ENCODE data around the gene LY6G6F.

Gene LY6G6F

DNA sequence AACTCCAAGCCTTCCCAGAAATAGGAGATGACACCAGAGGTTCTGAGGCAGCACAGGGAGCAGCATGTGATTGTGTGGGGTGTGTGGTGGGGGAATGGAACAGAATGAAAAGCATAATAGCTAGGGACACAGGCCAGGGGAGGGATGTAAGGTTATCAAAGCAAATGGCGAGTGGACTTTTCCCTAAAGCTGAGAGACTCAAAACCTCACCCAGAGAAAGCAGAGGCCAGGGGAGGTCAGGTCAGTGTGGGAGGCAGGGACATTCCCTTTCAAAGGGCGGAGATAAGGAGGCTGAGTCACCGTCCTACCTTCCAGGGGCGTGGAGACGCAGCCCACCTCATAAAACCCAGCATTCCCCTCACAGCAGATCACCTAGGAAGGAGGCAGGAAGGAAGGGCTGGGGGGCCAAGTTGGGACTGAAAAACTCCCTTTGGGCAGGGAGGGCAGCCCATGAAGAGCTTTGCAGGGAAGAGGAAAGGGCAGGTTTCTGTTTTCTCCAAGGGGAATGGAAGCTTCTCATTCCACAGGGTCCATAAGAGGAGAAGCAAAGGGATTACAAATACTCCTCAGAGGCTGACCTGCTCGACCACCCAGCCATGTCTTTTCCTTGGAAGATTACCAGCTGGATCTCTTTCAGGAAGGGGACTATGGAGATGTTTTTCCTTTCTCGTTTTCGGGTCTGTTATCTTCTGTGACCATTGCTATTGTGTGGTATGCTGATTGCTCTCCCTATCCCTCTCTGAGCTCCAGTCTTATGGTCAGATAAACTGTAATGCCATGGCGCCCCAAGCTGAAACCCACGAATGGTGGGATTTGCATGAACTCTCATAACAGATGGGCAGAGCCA lies 16.2 kb upstream of the LY6G6F start:
- Mint-ChIP-seq H3K4me1 (ENCODE audit: low read depth) (no peaks in the 10 kb centered on the region), H3K36me3 (no peaks in the 10 kb centered on the region), H3K27ac (peak overlapping the region; percentile 41), H3K27me3 (no peaks in the 10 kb centered on the region), H3K4me3 (no peak overlapping the region), H3K9me3 (ENCODE audit: low read depth) (no peaks in the 10 kb centered on the region)

DNA sequence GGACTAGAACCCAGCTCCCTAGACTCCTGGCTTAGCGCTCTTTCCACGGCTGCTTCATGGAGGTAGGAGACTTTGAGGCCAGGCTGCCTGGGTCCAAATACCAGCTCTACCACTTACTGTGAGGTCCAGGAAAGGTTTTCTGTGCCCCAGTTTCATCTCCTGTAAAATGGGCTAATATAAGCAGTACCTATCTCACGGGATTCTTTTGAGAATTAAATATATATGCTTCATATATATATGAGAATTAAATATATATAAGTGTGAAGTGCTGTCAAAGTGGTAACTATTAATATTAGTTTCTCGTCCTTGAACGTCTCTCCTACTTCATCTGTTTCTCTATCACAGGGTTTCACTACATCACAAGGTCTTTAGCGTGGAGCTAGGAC lies 15.6 kb upstream of the LY6G6F start:
- Mint-ChIP-seq H3K36me3 (no peaks in the 10 kb centered on the region), H3K27me3 (no peaks in the 10 kb centered on the region), H3K9me3 (ENCODE audit: low read depth) (no peaks in the 10 kb centered on the region), H3K27ac (no peak overlapping the region), H3K4me1 (ENCODE audit: low read depth) (no peaks in the 10 kb centered on the region), H3K4me3 (no peak overlapping the region)

GRCh38 chr6:31691564-31692108 lies 15.0 kb upstream of the LY6G6F start:
- no peak overlapping the region for H3K27ac Mint-ChIP-seq
- no peaks in the 10 kb centered on the region for H3K4me1 Mint-ChIP-seq (ENCODE audit: low read depth)
- H3K27me3 Mint-ChIP-seq = no peaks in the 10 kb centered on the region
- no peaks in the 10 kb centered on the region for H3K36me3 Mint-ChIP-seq
- no peak overlapping the region for H3K4me3 Mint-ChIP-seq
- H3K9me3 Mint-ChIP-seq (ENCODE audit: low read depth) = no peaks in the 10 kb centered on the region

DNA sequence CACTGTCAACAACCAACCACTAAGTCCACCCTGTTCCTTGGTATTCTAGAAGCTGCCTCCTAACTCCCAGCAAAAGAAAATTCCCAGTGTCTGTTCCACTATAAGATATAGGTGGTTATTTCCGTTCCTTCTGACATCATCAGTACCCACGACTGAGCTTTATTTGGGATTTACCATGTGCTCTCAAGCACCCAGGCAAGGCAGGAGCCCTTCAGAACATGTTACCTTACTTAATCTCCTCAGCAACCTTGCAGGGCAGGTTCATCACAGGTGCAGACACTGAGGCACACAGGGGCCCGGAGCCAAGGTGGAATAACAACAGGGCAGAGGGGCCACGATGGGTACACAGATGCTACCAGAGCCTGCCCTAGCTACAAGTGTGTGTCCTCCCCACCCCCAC lies 14.3 kb upstream of the LY6G6F start:
- H3K36me3 Mint-ChIP-seq = no peaks in the 10 kb centered on the region
- H3K9me3 Mint-ChIP-seq (ENCODE audit: low read depth) = no peaks in the 10 kb centered on the region
- peaks cover 2% of the 10 kb centered on the region for H3K4me1 Mint-ChIP-seq (ENCODE audit: low read depth)
- no peak overlapping the region for H3K4me3 Mint-ChIP-seq
- H3K27ac Mint-ChIP-seq = no peak overlapping the region
- H3K27me3 Mint-ChIP-seq = no peaks in the 10 kb centered on the region

GRCh38 chr6:31692886-31693285 lies 13.8 kb upstream of the LY6G6F start:
- Mint-ChIP-seq H3K36me3 (no peaks in the 10 kb centered on the region), H3K4me1 (ENCODE audit: low read depth) (peaks cover 7% of the 10 kb centered on the region), H3K4me3 (no peak overlapping the region), H3K27me3 (no peaks in the 10 kb centered on the region), H3K27ac (no peak overlapping the region), H3K9me3 (ENCODE audit: low read depth) (no peaks in the 10 kb centered on the region)

DNA sequence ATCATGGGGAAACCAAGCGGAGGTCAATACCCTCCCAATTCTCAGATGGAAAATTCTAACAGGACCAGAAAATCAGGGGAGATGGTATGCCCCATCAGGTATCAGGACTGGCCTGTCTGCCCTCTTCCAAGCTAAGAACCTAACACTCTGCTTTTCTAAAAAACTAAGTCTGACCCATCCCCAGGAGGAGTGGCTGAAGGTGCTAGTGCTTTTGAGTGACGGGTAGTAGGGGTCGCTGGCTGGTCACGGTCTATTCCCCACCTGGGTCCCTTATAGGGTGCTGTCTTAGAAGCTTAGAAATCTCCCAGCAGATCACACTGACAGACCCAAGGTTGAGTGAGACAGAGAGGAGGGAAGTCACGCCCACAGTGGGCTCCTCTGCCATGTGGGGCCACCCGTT lies 13.1 kb upstream of the LY6G6F start:
- Mint-ChIP-seq H3K9me3 (ENCODE audit: low read depth) (no peaks in the 10 kb centered on the region), H3K4me3 (no peak overlapping the region), H3K4me1 (ENCODE audit: low read depth) (peaks cover 10% of the 10 kb centered on the region), H3K36me3 (peaks cover 2% of the 10 kb centered on the region), H3K27me3 (no peaks in the 10 kb centered on the region), H3K27ac (no peak overlapping the region)

- H3K27ac Mint-ChIP-seq = peak overlapping the region; percentile 17
- H3K4me3 Mint-ChIP-seq = no peak overlapping the region
- H3K27me3 Mint-ChIP-seq = no peaks in the 10 kb centered on the region
- H3K4me1 Mint-ChIP-seq (ENCODE audit: low read depth) = peaks cover 33% of the 10 kb centered on the region
- peaks cover 2% of the 10 kb centered on the region for H3K36me3 Mint-ChIP-seq
- no peaks in the 10 kb centered on the region for H3K9me3 Mint-ChIP-seq (ENCODE audit: low read depth)
These were observed 9.1 kb upstream of the LY6G6F start for GRCh38 chr6:31697555-31697954.

DNA sequence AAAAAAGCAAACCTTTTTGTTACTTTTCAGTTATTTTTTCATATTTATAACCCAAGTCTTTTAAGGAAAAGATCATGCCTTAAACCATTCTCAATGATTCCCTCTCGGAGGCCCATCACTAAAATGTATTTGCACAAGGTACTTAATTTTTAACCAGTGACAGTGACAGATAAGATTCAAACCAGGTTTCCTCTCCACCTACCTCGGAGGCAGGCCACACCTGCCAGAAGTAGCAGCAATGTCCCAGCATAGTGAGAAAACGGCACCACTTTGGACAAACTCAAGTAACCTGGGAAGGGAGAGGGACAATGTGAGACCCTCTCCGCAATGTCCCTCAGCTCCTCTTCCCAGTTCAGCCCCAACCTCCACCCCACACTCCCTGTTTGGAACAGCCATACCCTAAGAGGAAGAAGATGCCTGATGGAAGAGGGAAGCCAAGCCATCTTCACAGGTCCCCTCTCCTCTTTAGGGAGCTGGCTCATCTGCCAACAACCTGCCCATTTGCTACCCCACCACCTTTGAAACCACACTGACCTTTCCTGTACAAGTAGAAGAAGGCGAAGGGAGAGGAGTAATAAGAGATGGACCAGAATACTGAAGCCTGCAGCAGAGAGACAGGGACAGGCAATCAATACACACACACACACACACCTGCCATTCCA lies 5.8 kb upstream of the LY6G6F start:
- H3K4me1 Mint-ChIP-seq (ENCODE audit: low read depth) = peaks cover 38% of the 10 kb centered on the region
- H3K36me3 Mint-ChIP-seq = peaks cover 4% of the 10 kb centered on the region
- peak overlapping the region; percentile 100 for H3K4me3 Mint-ChIP-seq
- H3K27ac Mint-ChIP-seq = peak overlapping the region; percentile 46
- no peaks in the 10 kb centered on the region for H3K9me3 Mint-ChIP-seq (ENCODE audit: low read depth)
- H3K27me3 Mint-ChIP-seq = no peaks in the 10 kb centered on the region

DNA sequence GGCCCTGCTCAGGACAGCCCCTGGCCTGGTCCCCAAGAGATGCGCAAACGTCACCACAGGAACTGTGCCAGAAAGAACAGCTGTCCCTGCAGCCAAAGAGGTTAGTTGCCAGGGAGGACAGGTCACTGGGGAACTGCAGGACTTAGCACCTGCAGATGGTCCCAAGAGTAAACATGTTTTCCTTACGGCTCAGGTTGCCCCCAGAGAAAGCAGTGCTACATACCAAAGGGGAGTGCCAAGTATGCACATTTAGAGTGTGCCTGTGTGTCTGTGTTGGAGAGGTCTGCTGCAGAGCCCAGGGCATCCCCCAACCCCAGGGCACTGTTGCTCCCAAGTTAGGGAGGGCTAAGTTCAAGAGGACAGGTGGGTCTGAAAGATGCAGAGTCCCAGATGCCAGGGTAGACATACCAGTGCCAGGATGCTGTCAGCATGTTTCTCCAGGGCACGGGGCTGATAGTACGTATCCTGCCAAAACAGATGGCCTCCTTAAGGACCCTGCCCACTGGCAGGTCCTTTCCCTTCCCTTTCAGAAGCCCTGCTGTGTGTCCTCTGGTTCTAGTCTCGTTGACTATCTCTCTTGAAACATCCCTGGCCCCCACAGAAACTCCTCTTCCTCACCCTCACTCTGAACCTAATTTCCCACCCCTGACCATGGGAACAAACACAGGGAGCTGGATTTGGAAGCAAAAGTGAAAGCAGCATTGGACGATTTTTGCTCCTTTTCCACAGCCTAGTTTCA lies 4.8 kb upstream of the LY6G6F start:
- peak overlapping the region; percentile 98 for H3K27ac Mint-ChIP-seq
- H3K9me3 Mint-ChIP-seq (ENCODE audit: low read depth) = no peaks in the 10 kb centered on the region
- H3K4me3 Mint-ChIP-seq = peak overlapping the region; percentile 100
- peaks cover 38% of the 10 kb centered on the region for H3K4me1 Mint-ChIP-seq (ENCODE audit: low read depth)
- peaks cover 4% of the 10 kb centered on the region for H3K36me3 Mint-ChIP-seq
- no peaks in the 10 kb centered on the region for H3K27me3 Mint-ChIP-seq

DNA sequence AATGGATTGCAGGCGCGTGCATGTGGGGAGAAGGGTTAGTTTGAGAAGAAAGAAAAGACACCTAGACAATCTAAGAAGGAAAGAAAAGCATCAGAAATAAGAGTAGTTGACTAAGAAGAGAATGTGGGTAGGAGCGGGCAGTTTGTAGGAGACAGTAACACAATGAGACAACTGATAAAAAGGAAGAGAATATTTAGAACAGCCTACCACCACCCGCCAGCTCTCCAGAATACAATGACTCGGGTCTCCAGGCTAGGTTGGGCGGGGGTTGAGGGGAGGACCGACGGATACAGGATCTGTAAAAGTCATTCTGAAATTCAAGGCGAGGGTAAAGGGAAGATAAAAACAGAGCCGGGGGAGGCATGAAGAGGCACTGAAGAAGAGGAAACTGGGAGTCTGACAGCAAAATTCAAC lies 4.3 kb upstream of the LY6G6F start:
- Mint-ChIP-seq H3K4me3 (peak overlapping the region; percentile 100), H3K4me1 (ENCODE audit: low read depth) (peaks cover 35% of the 10 kb centered on the region), H3K27ac (peak overlapping the region; percentile 98), H3K9me3 (ENCODE audit: low read depth) (no peaks in the 10 kb centered on the region), H3K36me3 (peaks cover 4% of the 10 kb centered on the region), H3K27me3 (no peaks in the 10 kb centered on the region)

DNA sequence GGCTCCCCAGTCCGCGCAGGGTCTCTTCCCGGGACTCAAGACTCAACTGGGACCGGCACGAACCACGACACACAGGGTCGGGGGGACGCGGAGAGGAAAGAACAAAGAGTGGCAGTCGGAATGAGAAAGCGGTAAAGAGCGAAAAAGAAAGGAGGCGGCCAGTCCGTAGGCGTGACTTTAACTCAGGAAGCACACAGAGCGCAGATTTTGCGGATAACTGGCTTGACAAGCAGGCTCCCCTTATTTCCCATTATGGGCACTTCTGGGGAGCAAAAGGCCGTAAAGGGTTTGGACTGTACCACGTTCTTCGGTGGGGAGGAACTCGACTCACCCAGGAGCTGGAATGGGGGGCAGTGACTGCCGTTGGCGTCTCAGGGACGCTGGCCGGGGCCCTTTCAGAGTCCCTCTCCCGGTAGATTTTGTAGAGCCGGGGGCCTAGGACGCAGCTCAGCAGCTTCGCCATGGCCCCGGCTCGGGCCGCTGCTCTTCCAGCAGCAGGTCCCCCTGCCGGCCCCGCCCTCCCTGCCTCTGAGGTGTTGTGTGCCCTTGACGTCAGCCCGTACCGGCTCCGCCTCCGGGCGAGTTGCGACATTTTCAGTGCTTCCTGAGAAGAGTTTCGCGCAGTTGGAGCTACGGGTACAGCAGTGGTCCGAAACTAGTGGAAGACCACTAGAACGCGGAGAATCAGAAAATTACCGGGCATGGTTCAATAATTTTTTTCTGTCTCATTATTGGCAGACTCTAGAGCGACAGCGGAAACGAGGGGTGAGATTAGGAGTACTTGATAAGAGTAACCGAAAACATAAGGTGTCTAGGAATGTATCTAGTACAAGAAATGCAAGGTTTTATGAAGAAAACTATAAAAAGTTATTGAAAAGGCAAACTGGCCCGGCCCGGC lies 3.6 kb upstream of the LY6G6F start, which contains the start of gene ABHD16A:
TSS of gene ABHD16A (minus strand) at position 506 of the 898 bp plus-strand sequence. CDS start at position 463, 43 bp downstream.
- peaks cover 2% of the 10 kb centered on the region for H3K36me3 Mint-ChIP-seq
- H3K4me3 Mint-ChIP-seq = peak within 1 kb of the TSS; percentile 100
- no peaks in the 10 kb centered on the region for H3K9me3 Mint-ChIP-seq (ENCODE audit: low read depth)
- H3K4me1 Mint-ChIP-seq (ENCODE audit: low read depth) = peaks cover 29% of the 10 kb centered on the region
- peak within 1 kb of the TSS; percentile 98 for H3K27ac Mint-ChIP-seq
- no peaks in the 10 kb centered on the region for H3K27me3 Mint-ChIP-seq

- no peaks in the 10 kb centered on the region for H3K9me3 Mint-ChIP-seq (ENCODE audit: low read depth)
- peaks cover 25% of the 10 kb centered on the region for H3K4me1 Mint-ChIP-seq (ENCODE audit: low read depth)
- H3K27me3 Mint-ChIP-seq = no peaks in the 10 kb centered on the region
- H3K27ac Mint-ChIP-seq = no peak overlapping the region
- peaks cover 2% of the 10 kb centered on the region for H3K36me3 Mint-ChIP-seq
- no peak overlapping the region for H3K4me3 Mint-ChIP-seq
These were observed 735 bp upstream of the LY6G6F start for GRCh38 chr6:31705931-31706330.

DNA sequence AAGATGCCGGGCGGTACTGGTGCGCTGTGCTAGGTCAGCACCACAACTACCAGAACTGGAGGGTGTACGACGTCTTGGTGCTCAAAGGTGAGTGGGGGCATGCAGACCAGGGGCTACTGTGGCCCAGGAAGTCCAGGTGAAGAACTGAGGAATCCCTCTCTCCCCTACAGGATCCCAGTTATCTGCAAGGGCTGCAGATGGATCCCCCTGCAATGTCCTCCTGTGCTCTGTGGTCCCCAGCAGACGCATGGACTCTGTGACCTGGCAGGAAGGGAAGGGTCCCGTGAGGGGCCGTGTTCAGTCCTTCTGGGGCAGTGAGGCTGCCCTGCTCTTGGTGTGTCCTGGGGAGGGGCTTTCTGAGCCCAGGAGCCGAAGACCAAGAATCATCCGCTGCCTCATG lies 1.0 kb downstream of the LY6G6F start:
- Mint-ChIP-seq H3K4me3 (no peak overlapping the region), H3K36me3 (peaks cover 2% of the 10 kb centered on the region), H3K27me3 (no peaks in the 10 kb centered on the region), H3K9me3 (ENCODE audit: low read depth) (no peaks in the 10 kb centered on the region), H3K27ac (no peak overlapping the region), H3K4me1 (ENCODE audit: low read depth) (peaks cover 14% of the 10 kb centered on the region)

- H3K27ac Mint-ChIP-seq = no peak overlapping the region
- no peaks in the 10 kb centered on the region for H3K9me3 Mint-ChIP-seq (ENCODE audit: low read depth)
- H3K4me1 Mint-ChIP-seq (ENCODE audit: low read depth) = peaks cover 14% of the 10 kb centered on the region
- no peak overlapping the region for H3K4me3 Mint-ChIP-seq
- H3K36me3 Mint-ChIP-seq = peaks cover 2% of the 10 kb centered on the region
- H3K27me3 Mint-ChIP-seq = no peaks in the 10 kb centered on the region
These were observed 1.6 kb downstream of the LY6G6F start for GRCh38 chr6:31708224-31708623.
